NAMALWA (cell line): Measurements from ENCODE around the gene SMURF1.
"Not testable (repeated sequence)": the region's sequence is repeated elsewhere in the genome, so short reads cannot be mapped to it uniquely, and the experiment has no call there.

Experiments
- DNase-seq: peaks from one replicate; pipeline ENCODE4 v3.0.0-alpha.2; 2015; ENCODE audit warnings: low spot score

SMURF1 gene

DNA sequence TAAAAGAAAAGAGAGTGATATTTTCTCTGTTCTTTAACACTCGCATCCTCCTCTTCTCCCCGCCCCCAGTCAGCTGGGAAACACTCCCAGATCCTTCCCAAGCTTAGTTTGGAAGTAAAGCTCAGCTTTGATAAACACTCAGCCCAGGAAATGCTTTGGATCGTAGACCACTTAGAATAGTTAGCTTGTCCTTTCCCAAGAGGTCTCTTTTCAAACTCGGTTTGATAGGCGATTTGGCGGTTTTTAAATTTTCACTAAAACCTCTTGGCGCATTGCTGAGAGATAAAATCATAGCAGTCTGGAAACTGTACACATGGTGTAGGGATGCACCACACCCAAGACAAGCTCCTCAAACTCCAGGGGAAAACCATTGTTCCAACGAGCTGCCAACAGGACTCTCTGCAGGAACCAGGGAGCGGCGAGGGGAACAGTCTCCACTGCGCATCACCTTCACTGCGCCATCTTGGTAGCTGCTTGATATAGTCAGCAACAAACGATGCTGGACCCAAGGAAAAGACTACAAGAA, 22.3 kb downstream of the SMURF1 start:
- no peak for DNase-seq

GRCh38 chr7:99120916-99121315, 23.0 kb downstream of the SMURF1 start:
- no peak for DNase-seq

- DNase-seq: no peak
Measured at GRCh38 chr7:99120501-99120900, 23.4 kb downstream of the SMURF1 start.

- no peak for DNase-seq
Measured at GRCh38 chr7:99118077-99118476, 25.8 kb downstream of the SMURF1 start.

DNA sequence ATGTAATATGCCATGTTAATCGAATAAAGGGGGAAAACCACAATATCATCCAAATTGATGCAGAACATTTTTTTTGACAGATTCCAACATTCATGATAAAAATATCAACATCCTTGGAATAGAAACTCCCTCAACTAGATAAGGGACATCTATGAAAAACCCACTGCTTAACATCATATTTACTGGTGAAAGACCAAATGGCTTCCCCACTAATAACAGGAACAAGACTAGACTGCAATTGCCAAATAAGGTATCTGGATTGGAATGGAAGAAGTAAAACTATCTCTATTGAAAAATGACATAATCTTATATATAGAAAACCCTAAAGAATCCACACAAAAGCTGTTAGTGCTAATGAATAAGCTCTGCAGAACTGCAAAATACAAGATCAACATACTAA, 27.8 kb downstream of the SMURF1 start:
- DNase-seq: no peak

- no peak for DNase-seq
Measured at GRCh38 chr7:99115379-99115778, 28.5 kb downstream of the SMURF1 start.

- DNase-seq: no peak
Measured at GRCh38 chr7:99112979-99113378, 30.9 kb downstream of the SMURF1 start.

GRCh38 chr7:99112097-99112496, 31.8 kb downstream of the SMURF1 start:
- peak; percentile 64 for DNase-seq

DNA sequence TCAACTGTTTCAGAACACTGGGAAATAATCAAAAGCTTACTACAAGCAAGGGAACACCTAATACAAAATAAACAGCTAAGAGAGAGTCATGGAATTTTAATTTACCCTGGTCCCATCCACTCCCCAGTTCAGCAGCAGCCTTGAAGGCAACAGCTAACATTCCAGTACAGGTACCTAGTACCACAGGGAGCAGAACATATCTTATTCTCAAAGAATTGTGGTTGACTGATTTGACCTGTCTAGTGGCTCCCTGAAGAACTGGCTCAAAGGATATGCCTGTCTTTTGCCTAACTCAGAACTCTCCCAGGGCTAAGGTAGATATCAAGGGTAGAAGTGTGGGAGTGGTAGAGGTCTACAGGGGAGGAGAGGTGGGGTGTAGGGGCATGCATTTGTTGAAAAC, 32.3 kb downstream of the SMURF1 start:
- DNase-seq: no peak

- no peak for DNase-seq
Measured at GRCh38 chr7:99109108-99110051, 34.5 kb downstream of the SMURF1 start.

DNA sequence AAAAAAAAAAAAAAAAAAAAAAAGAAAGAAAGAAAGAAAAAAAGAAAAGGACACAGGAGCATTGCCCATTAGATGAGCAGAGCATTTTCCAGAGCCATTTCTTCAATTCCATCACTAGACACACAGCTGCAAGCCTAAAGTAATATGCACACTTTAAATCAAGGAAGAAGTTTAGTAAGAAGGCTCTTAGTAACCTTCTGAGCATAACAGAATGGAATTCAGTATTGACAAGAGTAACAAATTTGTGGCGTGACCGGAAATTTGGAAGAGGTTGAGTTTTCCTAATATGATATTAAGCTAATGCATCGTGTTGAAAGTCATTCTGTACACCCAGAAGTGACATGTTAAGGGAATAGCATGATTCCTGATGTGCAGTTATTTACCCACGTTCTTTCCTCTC, 35.3 kb downstream of the SMURF1 start:
- DNase-seq: no peak

DNA sequence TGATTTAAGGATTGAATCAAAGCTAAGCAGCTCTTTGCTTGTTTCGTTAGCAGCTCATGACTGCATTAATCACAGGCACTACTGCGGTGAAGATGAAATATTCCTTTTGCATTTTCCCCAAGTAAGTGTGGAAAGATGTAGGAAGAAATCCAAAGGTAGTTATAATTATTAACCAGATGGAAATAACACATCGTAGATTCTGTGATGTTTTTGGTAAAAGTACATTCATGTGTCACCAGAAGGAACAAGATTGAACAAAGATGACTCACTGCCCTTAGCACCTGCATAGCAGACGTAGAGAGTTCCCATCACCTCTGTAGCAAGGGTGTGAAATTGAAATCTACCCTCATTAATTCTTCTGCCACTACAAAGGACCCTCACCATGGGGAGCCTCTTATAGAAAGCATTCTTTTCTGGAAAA, 37.1 kb downstream of the SMURF1 start:
- peak; percentile 18 for DNase-seq

DNA sequence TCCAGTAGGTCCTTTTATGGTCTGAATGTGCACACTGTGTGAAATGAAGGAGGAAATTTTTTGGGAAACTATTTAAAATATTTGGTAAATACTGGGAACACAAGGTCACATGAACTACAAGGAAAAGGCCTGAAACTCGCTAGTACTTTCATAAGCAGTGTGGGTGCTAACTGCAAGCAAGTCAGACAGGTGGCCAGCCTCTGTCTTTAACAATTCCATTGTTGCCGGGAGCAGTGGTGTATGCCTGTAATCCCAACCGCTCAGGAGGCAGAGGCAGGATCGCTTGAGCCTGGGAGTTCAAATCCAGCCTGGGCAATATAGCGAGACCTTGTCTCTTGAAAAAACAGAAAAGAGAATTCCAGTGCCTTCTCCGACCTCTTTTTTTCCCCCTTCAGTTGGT, 37.5 kb downstream of the SMURF1 start:
- DNase-seq: no peak

DNA sequence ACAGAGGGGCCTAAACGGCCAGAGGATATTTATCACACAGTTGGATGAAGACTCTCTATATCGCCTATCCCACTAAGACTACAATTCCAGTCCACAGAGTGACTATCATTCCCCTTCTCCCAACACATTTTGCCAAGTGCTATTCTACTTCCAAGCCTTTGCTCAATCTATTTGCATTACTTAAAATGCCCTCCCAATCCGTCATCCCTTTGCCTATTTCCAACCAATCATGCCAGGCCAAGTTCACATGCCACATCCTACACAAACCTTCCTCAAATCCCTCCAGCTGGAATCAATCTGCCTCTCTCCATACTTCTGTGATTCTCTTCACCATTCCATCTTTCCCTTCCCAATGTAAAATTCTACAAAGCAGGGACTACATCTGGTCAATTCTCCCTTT, 38.2 kb downstream of the SMURF1 start:
- no peak for DNase-seq

- DNase-seq: no peak
Measured at GRCh38 chr7:99104631-99105030, 39.3 kb downstream of the SMURF1 start.

DNA sequence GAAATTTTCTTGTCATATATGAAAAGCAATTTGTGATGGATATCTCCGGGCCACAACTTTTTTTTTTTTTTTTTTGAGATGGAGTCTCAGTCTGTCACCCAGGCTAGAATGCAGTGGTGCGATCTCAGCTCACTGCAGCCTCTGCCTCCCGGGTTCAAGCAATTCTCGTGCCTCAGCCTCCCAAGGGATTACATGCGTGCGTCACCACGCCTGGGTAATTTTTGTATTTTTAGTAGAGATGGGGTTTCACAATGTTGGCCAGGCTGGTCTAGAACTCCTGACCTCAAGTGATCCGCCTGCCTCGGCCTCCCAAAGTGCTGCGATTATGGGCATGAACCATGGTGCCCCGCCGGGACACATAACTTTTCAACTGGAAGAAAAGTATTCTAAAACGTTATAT, 40.1 kb downstream of the SMURF1 start:
- not testable (repeated sequence) for DNase-seq

DNA sequence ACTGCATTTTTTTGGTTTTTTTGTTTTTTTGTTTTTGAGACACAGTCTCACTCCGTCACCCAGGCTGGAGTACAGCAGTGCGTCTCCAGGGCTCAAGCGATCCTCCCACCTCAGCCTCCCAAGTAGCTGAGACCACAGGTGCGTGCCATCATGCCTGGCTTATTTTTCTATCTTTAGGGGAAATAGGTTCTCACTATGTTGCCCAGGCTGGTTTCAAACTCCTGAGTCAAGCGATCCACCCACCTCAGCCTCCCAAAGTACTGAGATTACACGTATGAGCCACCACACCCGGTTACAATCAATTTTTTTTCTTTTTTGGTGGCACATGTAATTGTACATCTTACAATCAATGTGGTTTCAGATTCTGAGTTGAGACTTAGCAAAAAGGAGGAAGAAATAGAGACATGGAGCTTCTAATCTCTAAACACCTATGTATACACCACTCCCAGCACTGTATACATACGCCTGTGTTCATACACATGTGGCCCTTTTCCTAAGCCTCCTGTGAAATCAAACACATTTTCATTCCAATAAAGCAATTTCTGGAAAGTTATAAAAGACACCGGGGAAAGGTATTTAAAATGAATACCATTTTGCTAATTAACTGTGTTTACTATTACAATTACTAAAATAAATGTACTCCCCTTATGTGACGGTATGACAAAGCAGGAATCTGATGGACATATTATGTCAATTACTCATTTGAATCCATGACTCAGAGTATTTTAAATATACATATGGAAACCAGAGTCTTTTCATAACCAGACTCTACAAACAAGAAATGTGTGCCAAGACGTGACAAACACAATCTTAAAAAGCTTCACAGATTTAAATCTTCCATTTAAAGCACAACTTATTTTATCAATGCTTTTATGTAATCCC, 40.9 kb downstream of the SMURF1 start:
- DNase-seq: no peak

DNA sequence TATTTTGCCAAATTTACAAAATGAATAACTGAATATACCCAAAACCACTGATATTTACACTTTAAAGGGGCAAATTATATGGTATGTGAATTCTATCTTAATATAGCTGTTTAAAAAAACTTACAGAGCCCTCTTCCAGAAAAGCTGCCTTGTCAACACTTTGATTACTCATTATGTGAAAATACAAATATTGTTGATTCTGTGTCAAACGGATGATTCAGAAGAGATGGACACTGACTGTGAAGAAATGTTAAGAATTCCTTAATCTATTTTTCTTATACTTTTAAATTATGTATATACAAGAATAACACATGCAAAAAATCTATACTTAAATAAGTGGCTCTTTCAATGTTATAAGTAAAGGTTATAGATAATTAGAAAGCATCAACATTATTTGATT, 41.5 kb downstream of the SMURF1 start:
- DNase-seq: no peak

DNA sequence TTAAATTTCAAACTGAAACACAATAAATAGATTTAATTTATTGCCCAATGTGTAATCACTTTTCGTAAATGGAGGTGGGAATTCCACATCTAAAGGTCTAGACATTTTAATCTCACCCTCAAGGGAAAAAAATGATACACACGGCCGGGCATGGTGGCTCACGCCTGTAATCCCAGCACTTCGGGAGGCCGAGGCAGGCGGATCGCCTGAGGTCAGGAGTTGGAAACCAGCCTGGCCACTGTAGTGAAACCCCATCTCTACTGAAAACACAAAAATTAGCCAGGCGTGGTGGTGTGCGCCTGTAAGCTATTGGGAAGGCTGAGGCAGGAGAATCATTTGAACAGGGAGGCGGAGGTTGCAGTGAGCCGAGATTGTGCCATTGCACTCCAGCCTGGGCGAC, 42.4 kb downstream of the SMURF1 start:
- DNase-seq: not testable (repeated sequence)

DNA sequence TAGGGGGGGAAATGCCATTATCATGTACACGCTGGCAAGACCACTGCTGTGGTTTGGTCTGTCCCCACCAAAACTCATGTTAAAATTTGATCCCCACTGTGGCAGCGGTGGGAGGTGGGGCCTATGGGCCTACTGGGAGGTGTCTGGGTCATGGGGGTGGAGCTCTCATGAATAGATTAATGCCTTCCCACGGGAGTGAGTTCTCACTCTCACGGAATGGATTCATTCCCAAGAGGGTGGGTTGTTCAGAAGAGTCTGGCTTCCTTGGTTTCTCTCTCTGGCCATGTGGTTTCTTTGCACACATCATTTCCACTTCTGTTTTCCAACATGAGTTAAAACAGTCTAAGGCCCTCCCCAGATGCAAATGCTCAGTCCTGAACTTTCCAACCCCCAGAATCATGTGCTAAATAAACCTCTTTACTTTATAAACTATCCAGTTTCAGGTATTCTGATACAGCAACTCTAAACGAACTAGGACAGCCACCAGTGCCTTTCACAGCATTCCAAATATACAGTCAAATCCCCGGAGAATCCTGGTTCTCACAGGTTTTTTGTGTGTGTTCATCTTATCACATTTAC, 44.3 kb downstream of the SMURF1 start:
- no peak for DNase-seq

GRCh38 chr7:99098824-99099498, 44.9 kb downstream of the SMURF1 start:
- no peak for DNase-seq
